Measurements from ENCODE around the gene LIMS1.
"Not testable (repeated sequence)": the region's sequence is repeated elsewhere in the genome, so short reads cannot be mapped to it uniquely, and the experiment has no call there.

Gene LIMS1

DNA sequence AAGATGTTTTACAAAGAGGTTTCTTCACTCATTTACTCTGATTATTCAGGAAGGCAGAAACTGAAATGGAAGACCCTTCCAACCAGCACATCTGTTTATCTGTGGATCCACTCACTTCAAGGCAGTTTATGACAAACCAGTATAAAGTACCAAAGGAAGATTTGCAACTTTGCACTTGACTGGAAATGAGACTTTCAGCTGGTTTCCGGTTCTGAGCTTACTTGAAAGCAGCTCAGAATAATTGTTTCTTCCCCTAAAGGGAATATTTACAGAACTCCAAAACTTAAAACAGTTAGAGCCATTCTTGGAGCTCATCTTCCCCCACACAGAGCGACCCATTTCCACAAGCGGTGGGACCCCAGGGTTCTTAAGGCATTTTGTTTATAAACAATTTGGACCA is 129.8 kb downstream of the LIMS1 start:
- not testable (repeated sequence) for DNase-seq (ENCODE audit: low read depth)

DNA sequence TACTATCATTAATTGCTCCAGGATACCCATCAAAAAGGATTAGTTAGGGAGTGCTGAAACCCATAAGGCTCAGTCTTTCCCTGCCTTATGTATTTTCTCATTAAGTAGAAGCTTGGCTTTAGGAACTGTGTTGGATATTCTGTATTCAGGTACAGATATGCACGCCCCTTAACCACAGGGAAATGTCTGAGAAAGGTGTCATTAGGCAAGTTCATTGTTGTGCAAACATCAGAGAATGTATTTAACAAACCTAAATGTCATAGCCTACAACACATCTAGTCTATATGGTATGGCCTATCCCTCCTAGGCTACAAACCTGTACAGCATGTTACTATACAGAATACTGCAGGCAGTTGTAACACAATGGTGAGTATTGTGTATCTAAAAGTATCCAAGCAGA is 130.7 kb downstream of the LIMS1 start:
- not testable (repeated sequence) for DNase-seq (ENCODE audit: low read depth)

DNA sequence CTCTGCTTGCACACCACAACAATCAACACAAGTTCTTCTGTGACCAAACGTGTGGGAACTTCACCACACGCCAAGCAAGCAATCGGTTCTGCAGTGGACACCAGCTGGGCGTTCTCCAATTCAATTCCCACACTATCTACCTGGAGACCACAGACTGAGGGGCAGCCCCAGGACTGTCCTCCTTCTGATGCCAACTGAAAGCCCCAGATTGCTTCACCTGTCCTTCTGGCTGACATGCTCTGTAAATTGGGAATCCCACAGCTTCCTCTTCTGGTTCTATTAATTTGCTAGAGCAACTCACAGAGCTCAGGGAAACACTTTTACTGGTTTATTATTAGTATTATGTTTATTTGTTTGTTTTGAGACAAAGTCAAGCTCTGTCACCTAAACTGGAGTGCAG is 131.7 kb downstream of the LIMS1 start:
- DNase-seq (ENCODE audit: low read depth) = not testable (repeated sequence)

DNA sequence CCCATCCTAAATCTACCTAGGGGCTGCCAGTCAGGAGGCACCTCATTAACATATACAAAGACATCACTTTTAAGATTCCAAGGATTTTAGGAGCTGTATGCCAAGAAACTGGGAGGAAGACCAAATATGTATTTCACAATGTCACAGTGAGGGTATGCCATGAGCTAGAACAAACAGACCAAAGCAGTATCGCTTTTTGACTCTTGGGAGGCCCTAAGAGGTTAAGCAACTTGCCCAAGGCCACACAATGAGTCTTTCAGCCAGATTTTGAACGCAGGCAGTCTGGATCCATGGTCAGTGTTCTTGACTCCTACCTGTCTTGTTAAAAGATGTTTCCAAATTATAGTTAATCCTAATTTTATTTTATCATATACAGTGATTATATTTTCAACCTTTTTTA is 132.9 kb downstream of the LIMS1 start:
- peak; percentile 79 for DNase-seq (ENCODE audit: low read depth)

DNA sequence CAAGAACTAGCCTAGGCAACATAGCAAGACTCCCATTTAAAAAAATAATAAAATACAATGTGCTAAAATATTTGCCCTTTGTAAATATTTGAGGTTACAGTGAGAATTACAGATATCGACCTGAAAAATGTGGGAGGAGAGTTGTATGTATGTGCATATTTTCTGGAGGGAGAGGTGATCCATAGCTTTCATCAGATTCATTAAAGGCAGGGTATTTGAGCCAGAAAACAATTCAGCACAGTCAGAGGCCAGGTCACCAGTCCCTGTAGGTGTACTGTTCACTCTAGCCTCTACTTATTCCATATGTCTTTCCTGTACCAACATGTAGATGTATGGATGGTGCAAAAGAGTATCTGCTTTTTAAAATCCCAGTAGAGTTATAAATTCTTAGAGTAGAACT is 136.0 kb downstream of the LIMS1 start:
- DNase-seq (ENCODE audit: low read depth) = not testable (repeated sequence)

DNA sequence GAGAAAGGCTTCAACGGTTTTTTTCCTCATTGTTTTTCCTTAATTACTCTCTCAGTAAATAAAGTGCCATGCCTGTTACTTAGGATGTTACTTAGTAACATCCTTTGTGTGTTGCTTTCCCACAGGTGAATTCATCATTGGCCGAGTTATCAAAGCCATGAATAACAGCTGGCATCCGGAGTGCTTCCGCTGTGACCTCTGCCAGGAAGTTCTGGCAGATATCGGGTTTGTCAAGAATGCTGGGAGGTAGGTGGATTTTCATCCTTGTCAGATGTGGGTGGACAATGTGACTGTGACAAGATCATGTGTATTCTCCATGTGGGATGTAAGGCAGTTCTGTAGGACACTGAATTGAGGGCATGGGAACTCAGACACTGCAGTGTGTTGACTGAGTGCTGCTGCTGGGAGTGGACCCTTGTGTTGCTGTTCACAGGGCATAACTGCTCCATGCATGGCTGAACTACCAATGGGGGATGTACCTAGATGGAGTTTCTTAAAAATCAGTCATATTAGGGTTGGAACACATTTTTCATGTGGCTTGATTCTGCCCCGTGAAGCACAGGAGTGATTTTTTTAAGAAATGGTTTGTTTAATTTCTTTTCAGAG is 138.0 kb downstream of the LIMS1 start:
- DNase-seq (ENCODE audit: low read depth) = not testable (repeated sequence)

DNA sequence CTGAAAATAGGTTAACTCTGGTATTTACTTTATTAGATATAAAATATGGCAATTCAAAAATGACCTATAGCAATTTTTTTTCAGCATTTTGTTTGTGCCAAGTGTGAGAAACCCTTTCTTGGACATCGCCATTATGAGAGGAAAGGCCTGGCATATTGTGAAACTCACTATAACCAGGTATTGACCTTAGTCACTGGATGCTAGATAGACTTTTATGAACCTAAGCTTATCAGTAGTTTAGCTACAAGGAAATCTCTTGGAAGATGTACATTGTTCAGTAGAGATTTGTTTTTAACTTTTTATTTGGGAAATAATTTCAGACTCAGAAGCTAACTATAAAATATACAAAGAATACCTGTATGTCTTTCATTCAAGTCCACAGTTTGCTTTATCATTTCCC is 142.3 kb downstream of the LIMS1 start:
- not testable (repeated sequence) for DNase-seq (ENCODE audit: low read depth)

DNA sequence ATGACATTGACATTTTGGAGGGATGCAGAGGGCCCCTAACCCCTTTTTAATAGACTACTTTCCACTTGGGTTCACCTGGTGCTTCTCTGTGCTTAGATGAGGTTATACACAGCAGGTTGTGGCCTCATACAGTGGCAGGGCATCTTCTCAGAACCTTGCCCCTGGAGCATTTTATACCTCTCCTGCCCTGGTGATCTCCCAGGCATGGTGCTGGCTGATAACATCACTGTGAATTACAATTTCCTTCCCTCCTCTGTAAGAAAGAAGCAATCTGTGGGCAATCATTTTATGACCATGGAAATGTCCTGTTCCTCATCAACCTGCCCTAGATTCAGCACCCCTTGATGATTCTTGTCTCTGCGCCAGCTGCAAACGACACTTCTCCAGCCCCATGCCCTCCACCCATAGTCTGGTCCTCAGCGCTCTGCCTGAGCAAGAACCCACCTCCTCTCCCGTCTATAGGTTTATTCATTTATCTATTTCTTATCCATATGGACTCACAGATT is 143.0 kb downstream of the LIMS1 start:
- DNase-seq (ENCODE audit: low read depth) = not testable (repeated sequence)

DNA sequence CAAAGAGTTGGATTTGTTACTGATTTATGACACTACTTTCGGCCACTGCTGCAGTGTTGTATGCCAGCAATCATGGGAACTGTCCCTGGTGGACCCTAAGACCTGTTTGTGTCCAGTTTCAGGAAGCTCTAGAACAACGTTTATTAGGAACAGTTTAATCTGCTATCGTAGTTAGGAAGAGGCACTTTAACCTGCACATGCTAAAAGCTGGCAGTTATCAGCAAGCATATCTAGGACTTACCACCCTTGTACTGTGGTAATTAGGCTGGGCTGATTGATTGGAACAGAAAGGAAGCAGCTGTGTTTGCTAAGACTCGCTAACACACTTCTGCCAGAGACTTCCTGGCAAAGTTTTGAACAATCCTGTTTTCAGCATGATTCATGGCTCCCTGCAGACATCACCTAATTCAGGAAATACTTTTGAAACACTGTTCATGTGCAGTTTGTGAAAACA is 144.0 kb downstream of the LIMS1 start:
- DNase-seq (ENCODE audit: low read depth) = peak; percentile 73

DNA sequence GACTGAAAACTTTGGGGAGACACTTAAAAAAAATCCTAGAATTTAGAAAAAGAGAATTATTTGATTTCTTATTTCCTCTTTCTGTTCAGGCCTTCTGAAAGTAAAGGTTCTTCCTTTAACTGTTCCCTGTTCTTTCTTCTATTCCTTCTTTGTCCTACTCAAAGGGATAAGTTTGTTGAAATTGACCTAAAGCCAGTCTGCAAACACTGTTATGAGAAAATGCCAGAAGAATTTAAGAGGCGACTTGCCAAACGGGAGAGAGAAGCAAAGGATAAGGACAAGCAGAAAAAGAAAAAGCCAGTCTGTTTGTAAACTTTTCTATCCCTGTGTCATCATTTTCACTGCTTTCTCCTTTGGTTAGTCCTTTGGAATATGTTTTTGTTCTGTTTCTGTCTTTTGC is 146.5 kb downstream of the LIMS1 start:
- DNase-seq (ENCODE audit: low read depth) = not testable (repeated sequence)

DNA sequence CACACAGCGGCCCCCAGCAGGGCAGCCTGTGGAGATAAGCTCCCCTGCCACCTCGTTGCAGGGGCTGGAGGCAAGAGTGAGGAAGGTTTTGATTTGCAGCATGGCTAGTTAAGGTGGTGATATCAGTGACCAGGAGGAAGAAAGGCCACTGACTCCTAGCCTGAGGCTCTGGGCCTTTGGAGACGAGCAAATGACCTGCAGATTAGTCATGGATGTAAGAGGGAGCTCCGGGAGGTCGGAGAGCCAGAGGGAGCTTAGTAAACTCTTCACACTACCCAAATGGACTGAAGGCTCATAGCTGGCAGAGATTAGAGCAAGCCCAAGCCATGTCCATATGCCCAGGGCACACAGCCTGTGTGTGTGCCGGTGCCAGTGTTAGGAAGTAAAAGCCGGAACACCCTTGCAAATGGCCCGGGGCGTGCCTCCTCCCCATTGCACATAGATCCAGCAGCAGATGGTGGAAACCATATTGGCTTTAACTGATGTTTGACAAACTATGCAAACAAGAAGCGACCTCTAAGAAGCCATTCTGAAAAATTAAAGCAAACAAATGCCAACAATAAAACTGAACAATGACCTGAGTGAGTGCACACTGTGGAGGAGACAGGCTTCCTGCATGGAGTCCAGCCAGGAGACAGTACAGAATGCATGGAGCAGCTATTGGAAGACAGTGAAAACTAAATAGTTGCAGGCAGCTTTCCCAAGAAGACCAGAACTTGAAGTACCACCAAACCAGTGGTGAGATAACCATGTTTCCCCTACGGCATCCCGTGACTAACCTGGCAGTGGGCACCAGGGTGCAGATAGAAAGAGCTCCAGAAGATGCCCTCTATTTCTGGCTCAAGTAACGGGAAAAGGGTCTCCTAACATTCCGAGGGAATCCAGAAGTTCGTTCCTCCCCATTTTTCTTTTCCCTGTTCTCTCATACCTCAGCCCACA is 154.8 kb downstream of the LIMS1 start:
- DNase-seq (ENCODE audit: low read depth) = peak; percentile 9

DNA sequence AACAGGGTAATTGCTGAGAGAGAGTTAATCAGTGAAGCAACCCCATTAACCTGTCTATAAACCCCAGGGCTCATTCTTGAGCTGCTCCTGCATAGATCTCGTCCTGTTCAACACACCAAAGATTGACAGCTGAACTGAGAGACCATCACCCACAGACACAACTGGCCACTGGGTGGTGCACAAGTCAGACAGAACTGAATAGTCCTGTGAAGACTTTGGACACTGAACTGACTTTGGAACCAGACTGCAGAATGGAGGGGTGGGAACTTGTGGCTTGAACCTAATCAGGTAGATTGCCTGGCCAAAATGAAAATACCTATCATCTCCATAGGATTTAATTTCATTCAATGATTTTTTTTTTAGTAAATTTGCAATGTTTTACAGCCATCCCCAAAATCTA is 155.7 kb downstream of the LIMS1 start:
- DNase-seq (ENCODE audit: low read depth) = not testable (repeated sequence)

DNA sequence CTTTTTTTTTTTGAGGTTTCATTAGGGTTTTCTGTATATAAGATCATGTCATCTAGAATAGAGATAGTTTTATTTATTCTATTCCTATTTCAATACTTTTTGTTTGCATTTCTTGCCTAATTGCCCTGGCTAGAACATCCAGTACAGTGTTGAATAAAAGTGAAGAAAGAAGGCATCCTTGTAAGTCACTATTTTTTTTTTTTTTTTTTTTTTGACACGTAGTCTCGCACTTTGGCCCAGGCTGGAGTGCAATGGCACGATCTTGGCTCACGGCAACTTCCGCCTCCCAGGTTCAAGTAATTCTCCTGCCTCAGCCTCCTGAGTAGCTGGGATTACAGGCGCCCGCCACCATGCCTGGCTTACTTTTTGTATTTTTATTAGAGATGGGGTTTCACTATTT is 157.2 kb downstream of the LIMS1 start:
- DNase-seq (ENCODE audit: low read depth) = no peak

DNA sequence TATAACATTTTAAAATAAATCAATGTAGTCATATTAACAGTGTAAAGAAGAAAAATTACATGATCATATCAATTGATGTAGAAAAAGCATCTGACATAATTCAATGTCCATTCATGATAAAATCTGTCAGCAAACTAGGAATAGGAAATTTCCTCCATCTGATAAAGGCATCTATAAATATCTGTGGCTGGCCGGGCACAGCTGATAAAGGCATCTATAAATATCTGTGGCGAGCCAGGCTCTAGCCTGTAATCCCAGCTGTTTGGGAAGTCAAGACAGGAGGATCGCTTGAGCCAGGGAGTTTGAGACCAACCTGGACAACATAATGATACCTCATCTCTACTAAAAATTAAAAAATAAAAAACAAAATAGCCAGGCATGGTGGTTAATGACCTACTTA is 166.9 kb downstream of the LIMS1 start:
- no peak for DNase-seq (ENCODE audit: low read depth)

DNA sequence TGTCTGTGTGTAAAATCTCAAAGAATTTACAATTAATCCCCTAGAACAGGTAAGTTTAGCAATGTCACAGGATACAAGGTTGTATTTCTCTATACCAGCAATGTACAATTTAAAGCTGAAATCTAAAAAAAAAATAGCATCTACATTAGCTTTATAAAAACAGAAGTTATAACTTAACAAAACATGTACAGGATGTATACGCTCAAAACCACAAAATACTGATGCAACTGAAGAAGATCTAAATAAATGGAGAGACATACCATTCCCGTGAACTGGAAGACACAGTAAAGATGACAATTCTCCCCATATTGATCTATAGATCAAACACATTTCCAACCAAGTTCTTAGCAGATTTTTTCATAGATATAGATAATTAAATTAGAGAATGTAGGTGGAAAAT is 167.5 kb downstream of the LIMS1 start:
- no peak for DNase-seq (ENCODE audit: low read depth)

DNA sequence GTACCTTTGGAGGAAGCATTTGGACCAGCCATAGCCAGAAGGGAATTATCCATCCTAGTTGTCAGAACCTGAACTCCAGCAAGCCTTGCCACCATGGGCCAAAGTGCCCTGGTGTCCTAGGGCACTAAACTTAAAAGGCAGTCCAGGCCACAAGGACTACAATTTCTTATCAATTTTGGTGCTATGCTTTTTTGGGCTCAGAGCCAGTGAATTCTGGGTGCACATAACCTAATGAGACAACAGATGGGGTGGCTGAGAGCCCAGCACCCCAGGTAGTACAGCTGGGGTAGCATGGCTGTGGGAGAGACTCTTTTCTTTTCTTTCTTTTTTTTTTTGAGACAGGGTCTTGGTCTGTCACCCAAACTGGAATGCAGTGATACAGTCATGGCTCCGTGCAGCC is 170.6 kb downstream of the LIMS1 start:
- no peak for DNase-seq (ENCODE audit: low read depth)

DNA sequence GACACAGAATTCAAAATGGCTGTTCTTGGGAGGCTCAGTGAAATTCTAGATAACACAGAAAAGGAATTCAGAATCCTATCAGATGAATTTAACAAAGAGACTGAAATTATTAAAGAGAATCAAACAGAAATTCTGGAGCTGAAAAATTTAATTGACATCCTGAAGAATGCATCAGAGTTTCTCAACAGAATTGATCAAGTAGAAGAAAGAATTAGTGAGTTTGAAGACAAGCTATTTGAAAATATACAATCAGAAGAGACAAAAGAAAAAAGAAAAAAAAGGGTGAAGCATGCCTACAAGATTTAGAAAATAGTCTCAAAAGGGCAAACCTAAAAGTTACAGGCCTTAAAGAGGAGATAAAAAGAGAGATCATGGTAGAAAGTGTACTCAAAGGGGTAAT is 173.0 kb downstream of the LIMS1 start:
- no peak for DNase-seq (ENCODE audit: low read depth)

DNA sequence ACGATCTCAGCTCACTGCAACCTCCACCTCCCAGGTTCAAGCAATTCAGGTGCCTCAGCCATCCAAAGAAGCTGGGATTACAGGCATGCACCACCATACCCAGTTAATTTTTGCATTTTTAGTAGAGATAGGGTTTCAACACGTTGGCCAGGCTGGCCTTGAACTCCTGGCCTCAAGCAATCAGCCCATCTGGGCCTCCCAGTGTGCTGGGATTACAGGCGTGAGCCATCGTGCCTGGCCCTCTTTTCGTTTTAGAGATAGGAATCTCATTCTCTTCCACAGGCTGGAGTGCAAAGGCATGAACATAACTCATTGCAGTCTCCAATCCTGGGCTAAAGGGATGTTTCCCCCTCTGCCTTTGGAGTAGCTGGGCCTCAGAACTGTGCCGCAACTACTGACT is 182.7 kb downstream of the LIMS1 start:
- DNase-seq (ENCODE audit: low read depth) = not testable (repeated sequence)

DNA sequence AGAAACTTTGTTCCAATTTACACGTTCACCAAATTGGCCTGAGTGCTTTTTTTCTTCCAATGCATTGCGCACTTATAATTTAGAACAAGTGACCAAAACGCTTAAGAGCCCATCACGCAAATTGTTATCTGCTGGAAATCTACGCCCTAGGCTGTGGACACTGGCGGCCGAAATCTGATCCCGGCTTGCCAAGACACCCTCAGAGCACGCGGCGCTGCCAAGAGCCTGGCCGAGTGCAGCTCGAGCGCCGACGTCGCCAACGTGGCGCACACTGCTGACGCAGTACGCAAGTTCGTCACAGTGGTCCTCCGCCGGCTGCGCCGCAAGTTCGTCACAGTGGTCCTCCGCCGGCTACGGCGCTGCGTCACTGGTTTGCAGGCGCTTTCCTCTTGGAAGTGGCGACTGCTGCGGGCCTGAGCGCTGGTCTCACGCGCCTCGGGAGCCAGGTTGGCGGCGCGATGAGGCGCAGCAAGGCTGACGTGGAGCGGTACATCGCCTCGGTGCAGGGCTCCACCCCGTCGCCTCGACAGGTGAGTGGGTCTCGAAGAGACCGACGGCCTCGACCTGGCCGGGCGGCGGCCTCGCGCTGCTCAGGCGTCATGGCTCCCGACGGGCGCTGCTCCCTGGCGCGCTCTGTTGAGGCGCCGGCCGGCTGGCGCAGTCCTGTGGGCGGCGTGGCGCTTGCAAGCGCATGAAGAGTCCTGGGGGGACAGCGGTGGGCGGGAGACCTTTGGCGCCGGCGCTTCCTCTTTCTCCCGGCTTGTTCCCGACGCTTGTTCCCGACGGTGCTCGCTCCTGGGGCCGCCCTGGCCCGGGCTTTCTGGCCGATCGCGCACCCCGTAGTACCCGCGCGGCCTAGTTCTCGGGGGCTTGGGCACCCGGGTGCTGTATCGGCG is 185.1 kb downstream of the LIMS1 start, which contains the start of gene RANBP2:
RANBP2 (plus strand) TSS at position 334 of the 896 bp plus-strand sequence; CDS start at position 459, 125 bp downstream.
- DNase-seq (ENCODE audit: low read depth) = peak; percentile 99

DNA sequence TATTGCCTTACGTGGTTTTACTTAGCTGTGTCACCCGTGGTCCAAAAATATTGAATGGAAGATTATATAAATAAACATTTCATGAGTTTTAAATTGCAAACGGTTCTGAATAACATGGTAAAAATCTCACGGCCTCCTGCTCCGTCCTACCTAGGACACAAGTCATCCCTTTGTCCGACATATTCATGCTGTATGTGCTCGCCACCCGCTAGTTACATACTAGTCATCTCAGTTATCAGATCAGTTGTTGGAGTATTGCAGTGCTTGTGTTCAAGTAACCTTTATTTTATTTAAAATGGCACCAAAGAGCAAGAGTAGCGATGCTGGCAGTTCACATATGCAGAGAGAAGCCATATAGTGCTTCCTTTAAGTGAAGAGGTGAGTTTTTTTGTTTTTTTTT is 191.8 kb downstream of the LIMS1 start:
- DNase-seq (ENCODE audit: low read depth) = not testable (repeated sequence)

DNA sequence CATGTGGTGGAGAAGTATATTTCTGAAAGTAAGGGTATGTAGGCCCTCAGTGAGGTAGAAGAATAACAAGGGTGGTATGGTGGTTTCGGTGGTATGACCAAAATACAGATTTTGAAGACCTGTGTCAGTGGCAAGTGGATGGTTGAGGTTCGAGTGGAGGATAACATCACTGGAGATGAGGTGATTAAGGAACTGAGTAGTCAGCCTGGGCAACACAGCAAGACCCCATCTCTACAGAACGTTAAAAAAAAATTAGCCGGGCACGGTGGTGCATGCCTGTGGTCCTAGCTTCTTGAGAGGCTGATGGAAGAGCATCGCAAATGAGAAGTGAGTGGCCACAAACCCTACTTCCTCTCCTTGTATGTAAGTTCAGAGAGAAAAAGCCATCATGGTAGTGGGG is 200.4 kb downstream of the LIMS1 start:
- not testable (repeated sequence) for DNase-seq (ENCODE audit: low read depth)
